Erythroblast (primary cell): ENCODE measurements around the gene SUSD1.

Source experiments
- GATA1 ChIP-seq: IDR thresholded peaks from 2 replicates; pipeline ENCODE4 v1.6.1; 2011; ENCODE audit warnings: low read depth, mild to moderate bottlenecking, control low read depth, low read length, moderate library complexity
- POLR2A ChIP-seq: IDR thresholded peaks from 2 replicates; pipeline ENCODE4 v1.6.1; 2011; ENCODE audit warnings: mild to moderate bottlenecking, low read length

GRCh38 chr9:112084907-112085306 lies 90.2 kb downstream of the SUSD1 start:
- TF ChIP-seq POLR2A = no peak
- TF ChIP-seq GATA1 = no peak
